ENCODE data around the gene ADAT3. TPM values are rescaled to one million over a fixed set of nuclear protein-coding genes. Genes with fewer than 3 reads are reported as not detected.
A peak's percentile ranks its signal among the peaks of the same experiment; 100 is the strongest.

The ADAT3 gene
- total and polyA plus RNA-seq, 2 donors (not counting 1 experiment from before 2014, with no cell fraction given) = 5.3 to 13.4 TPM

DNA sequence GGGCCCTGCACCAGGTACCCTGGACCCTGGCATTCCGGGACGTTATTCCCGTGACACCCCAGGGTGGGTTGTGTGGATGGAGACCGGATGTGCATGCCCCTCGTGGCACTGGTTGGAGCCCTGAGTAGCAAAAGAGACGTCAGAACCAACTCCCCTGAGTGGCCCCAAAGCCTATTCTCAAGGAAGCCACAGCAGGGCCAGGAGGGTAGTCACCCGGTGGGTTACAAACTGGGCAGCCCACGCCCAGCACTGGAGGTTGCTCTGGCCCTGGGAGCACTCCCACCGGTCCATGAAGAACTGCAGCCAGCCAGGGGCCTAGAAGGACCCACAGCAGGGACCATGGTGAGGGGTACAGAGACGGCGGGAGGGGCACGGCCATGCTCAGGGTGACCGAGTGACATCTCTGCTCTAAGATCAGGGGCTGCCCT, 49.4 kb upstream of the ADAT3 start:
- no peaks in the 10 kb centered on the region for H3K9me3 ChIP-seq (ENCODE audit: control extremely low read depth in 1 of 3, control insufficient read depth in 2 of 3, insufficient read depth in 1 of 3, low read length in 2 of 3)
- no peaks in the 10 kb centered on the region for H3K27me3 ChIP-seq (replicated peaks in 1 of 4; ENCODE audit: control extremely low read depth in 1 of 4, control insufficient read depth in 3 of 4, insufficient read depth in 4 of 4, low read length in 3 of 4)
- ChIA-PET POLR2A (interaction anchor here (0.5 to 1.1 kb wide), 2 partner anchors 9 to 51 kb away, joined by 3 to 4 read pairs; no protein-coding TSS in a partner anchor), CTCF (interaction anchor here (0.9 to 1.8 kb wide), 3 partner anchors 9 to 77 kb away, joined by 3 to 5 read pairs (median 4); no protein-coding TSS in a partner anchor)
- intact Hi-C loops (cut with micrococcal nuclease) = loop anchor here (1.0 kb wide), 1 partner anchor 8 kb away; no protein-coding TSS in a partner anchor
- H3K4me3 Mint-ChIP-seq = peak overlapping the region; percentile 83
- H3K4me2 ChIP-seq (replicated peaks; ENCODE audit: low read depth, low read length, poor library complexity, severe bottlenecking) = peak overlapping the region; percentile 97
- no peak overlapping the region for H2AFZ ChIP-seq (ENCODE audit: insufficient read depth, low read depth, low read length, poor library complexity, severe bottlenecking)
- H3K4me1 Mint-ChIP-seq = peaks cover 65% of the 10 kb centered on the region
- peak overlapping the region; percentile 27 to 70 (median 64) for H3K4me3 ChIP-seq (ENCODE audit: control extremely low read depth in 1 of 5, extremely low read depth in 1 of 5, insufficient read depth in 1 of 5, low read depth in 2 of 5, low read length in 4 of 5)
- H3K79me2 ChIP-seq (ENCODE audit: control insufficient read depth, insufficient read depth, low read length) = peaks cover 78% of the 10 kb centered on the region
- peaks cover 71 to 90% of the 10 kb centered on the region in 2 donors for H3K4me1 ChIP-seq (ENCODE audit: control insufficient read depth in 2 of 2, insufficient read depth in 2 of 2, low read length in 2 of 2)
- H3K27ac Mint-ChIP-seq = peak overlapping the region; percentile 87
- peak overlapping the region; percentile 75 to 79 for H3K27ac ChIP-seq (ENCODE audit: low read length in 2 of 2)
- ATAC-seq (ENCODE audit: low read depth) = peak; percentile 3
- no peaks in the 10 kb centered on the region for H3K9me3 Mint-ChIP-seq (ENCODE audit: insufficient read depth)
- peaks cover 91% of the 10 kb centered on the region for H4K20me1 ChIP-seq (ENCODE audit: control insufficient read depth, insufficient read depth, low read length, poor library complexity, severe bottlenecking)
- peak overlapping the region; percentile 74 for H3K9ac ChIP-seq (ENCODE audit: low read length)
- no peaks in the 10 kb centered on the region for H3K27me3 Mint-ChIP-seq
- no peak for DNase-seq
- TF ChIP-seq EZH2 (IDR thresholded peaks at IDR 0.05; ENCODE audit: borderline replicate concordance, insufficient read depth, low read depth, low read length, poor library complexity, severe bottlenecking) = no peak
- TF ChIP-seq, protein P1, sequence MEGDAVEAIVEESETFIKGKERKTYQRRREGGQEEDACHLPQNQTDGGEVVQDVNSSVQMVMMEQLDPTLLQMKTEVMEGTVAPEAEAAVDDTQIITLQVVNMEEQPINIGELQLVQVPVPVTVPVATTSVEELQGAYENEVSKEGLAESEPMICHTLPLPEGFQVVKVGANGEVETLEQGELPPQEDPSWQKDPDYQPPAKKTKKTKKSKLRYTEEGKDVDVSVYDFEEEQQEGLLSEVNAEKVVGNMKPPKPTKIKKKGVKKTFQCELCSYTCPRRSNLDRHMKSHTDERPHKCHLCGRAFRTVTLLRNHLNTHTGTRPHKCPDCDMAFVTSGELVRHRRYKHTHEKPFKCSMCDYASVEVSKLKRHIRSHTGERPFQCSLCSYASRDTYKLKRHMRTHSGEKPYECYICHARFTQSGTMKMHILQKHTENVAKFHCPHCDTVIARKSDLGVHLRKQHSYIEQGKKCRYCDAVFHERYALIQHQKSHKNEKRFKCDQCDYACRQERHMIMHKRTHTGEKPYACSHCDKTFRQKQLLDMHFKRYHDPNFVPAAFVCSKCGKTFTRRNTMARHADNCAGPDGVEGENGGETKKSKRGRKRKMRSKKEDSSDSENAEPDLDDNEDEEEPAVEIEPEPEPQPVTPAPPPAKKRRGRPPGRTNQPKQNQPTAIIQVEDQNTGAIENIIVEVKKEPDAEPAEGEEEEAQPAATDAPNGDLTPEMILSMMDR (IDR thresholded peaks at IDR 0.05) = no peak
- peaks cover 0 to 4% of the 10 kb centered on the region in 2 experiments for H3K36me3 ChIP-seq (replicated peaks in 1 of 2; ENCODE audit: control extremely low read depth in 1 of 2, control insufficient read depth in 1 of 2, extremely low read depth in 1 of 2, insufficient read depth in 2 of 2, low read length in 1 of 2)
- 0% methylated on average over 8 of the region's 13 CpGs for WGBS (ENCODE audit: insufficient coverage)

DNA sequence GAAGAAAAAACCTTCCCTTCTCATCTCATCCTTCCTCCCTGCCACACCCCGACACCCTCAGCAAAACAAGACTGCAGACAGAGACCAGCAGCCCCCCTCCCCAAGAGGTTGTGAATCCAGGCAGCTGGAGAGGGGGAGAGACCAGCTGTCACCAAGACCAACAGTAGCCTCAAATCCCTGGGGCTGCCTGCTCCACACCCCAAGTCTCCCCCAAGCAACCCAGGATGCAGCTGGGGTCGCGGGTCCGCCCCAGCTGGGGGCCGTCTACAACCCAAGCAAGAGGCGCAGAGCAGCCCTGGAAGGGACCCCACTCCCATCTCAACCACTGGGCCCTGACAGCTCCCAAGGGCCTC, 48.9 kb upstream of the ADAT3 start:
- no peaks in the 10 kb centered on the region for H3K27me3 Mint-ChIP-seq
- H4K20me1 ChIP-seq (ENCODE audit: control insufficient read depth, insufficient read depth, low read length, poor library complexity, severe bottlenecking) = peaks cover 94% of the 10 kb centered on the region
- ATAC-seq (ENCODE audit: low read depth) (no peak), DNase-seq (no peak)
- H2AFZ ChIP-seq (ENCODE audit: insufficient read depth, low read depth, low read length, poor library complexity, severe bottlenecking) = no peak overlapping the region
- peak overlapping the region; percentile 97 for H3K4me2 ChIP-seq (replicated peaks; ENCODE audit: low read depth, low read length, poor library complexity, severe bottlenecking)
- peaks cover 72 to 90% of the 10 kb centered on the region in 2 donors for H3K4me1 ChIP-seq (ENCODE audit: control insufficient read depth in 2 of 2, insufficient read depth in 2 of 2, low read length in 2 of 2)
- no peaks in the 10 kb centered on the region for H3K9me3 Mint-ChIP-seq (ENCODE audit: insufficient read depth)
- H3K9ac ChIP-seq (ENCODE audit: low read length) = peak overlapping the region; percentile 74
- H3K27ac Mint-ChIP-seq = peak overlapping the region; percentile 87
- H3K27me3 ChIP-seq (replicated peaks in 1 of 4; ENCODE audit: control extremely low read depth in 1 of 4, control insufficient read depth in 3 of 4, insufficient read depth in 4 of 4, low read length in 3 of 4) = no peaks in the 10 kb centered on the region
- peak overlapping the region; percentile 75 to 79 for H3K27ac ChIP-seq (ENCODE audit: low read length in 2 of 2)
- H3K9me3 ChIP-seq (ENCODE audit: control extremely low read depth in 1 of 3, control insufficient read depth in 2 of 3, insufficient read depth in 1 of 3, low read length in 2 of 3) = no peaks in the 10 kb centered on the region
- H3K4me1 Mint-ChIP-seq = peaks cover 64% of the 10 kb centered on the region
- ChIA-PET POLR2A (interaction anchor here (0.6 to 1.1 kb wide), 4 partner anchors 8 to 587 kb away, joined by 3 to 4 read pairs (median 4); partner anchors contain the start of gene CIRBP), CTCF (interaction anchor here (0.9 to 1.8 kb wide), 3 partner anchors 8 to 77 kb away, joined by 3 to 5 read pairs (median 4); no protein-coding TSS in a partner anchor)
- peaks cover 0 to 4% of the 10 kb centered on the region in 2 experiments for H3K36me3 ChIP-seq (replicated peaks in 1 of 2; ENCODE audit: control extremely low read depth in 1 of 2, control insufficient read depth in 1 of 2, extremely low read depth in 1 of 2, insufficient read depth in 2 of 2, low read length in 1 of 2)
- peak overlapping the region; percentile 83 for H3K4me3 Mint-ChIP-seq
- 2% methylated on average over 5 of the region's 6 CpGs for WGBS (ENCODE audit: insufficient coverage)
- TF ChIP-seq, protein P1 (IDR thresholded peaks at IDR 0.05) = no peak
- TF ChIP-seq EZH2 (IDR thresholded peaks at IDR 0.05; ENCODE audit: borderline replicate concordance, insufficient read depth, low read depth, low read length, poor library complexity, severe bottlenecking) = no peak
- H3K4me3 ChIP-seq (ENCODE audit: control extremely low read depth in 1 of 5, extremely low read depth in 1 of 5, insufficient read depth in 1 of 5, low read depth in 2 of 5, low read length in 4 of 5) = peak overlapping the region; percentile 18 to 70 (median 64)
- peaks cover 81% of the 10 kb centered on the region for H3K79me2 ChIP-seq (ENCODE audit: control insufficient read depth, insufficient read depth, low read length)
- intact Hi-C loops (cut with micrococcal nuclease) = loop anchor here (1.0 kb wide), 1 partner anchor 8 kb away; no protein-coding TSS in a partner anchor
